Measurements from ENCODE around the gene ZNF700. TPM values are rescaled to one million over a fixed set of nuclear protein-coding genes. Genes with fewer than 3 reads are reported as not detected.
"Not testable (repeated sequence)": the region's sequence is repeated elsewhere in the genome, so short reads cannot be mapped to it uniquely, and the experiment has no call there.

The ZNF700 gene
- 4.0 and 5.9 TPM in 2 replicates for total RNA-seq

DNA sequence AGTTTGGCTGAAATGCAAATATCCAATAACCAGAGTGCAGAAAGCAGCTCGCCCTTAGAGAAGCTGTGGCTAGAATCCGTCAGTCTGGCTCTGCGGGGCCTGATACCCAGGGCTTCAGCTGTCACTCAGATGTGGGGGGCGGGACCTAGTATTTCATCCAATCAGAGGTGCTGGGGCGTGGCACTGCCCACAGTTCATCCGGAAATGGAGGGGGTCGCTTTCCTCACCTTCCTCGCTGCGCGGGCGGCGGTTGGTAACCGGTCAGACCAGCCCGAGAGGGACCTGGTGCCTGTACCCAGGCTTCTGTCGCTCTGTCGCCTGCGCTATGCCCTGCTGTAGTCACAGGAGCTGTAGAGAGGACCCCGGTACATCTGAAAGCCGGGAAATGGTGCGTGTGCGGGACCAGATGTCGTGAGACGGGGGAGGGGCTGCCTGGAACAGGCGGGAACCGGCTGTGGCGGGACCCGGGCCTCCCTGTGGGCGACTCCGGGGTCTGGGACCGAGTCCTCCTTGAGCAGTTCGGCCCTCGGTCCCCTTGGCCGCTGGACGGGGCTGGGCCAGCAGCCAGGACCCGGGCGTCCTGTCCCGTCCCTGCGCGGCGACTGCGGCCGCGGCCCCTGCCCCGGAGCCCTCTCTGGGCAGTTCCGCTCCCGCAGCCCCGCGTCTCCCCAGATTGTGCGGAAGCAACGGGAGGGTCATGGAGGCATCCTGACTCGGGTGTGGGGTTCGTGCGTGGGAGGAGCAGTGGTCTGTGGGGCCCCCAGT lies at the start of gene ZNF700:
TSS of gene ZNF700 (plus strand) at position 222 of the 765 bp plus-strand sequence. CDS start at position 326, 104 bp downstream.
- peak; percentile 67 to 92 for DNase-seq (ENCODE audit: low read depth in 2 of 2)

DNA sequence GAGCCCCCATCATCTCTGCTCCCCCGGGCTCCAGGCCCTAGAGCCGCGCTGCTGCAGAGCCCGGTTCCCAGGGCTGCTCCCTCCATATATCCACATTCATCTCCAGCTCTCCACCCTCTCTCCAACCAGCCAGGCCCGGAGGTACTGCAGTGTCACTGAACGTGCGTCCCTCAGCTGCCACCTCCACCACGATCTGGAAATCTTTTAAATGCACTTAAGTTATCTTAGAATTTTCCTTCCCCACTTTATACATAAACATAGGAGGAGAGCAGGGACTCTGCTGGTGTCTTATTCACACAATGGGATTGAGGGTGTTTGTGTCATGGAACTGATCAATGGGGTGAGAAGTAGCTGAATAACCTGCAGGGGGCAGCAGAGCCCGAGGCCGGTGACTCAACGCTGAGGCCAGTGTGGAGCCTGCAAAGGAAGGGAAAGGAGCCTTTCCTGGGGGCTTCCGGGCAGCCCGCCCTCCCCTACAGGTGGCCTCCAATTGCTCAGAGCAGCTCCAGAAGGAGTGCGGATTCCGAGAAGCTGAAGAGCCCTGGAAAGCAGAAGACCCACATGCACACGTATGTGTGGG lies 45.1 kb upstream of the ZNF700 start:
- DNase-seq (ENCODE audit: low read depth in 2 of 2): peak in 1 of 2 donors; percentile 5

DNA sequence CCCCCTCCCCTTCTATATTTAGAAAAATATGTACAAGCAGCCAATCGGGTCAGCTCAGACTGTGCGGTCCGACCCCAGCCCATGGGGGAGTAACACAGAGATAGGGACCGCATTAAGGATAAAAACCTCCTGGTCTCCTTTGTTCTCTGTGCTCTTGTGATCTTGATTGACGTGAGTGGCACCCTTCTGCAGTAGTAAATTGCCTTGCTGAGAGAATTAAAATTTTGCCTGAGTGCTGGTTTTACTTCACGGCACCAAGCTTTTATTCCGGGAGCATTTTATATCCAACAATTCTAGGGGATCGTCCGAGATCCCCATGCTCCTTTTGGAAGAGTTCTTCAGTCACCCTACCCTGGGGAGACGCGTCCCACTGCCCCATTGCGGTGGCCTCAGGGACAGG lies 44.3 kb upstream of the ZNF700 start:
- DNase-seq (ENCODE audit: low read depth in 2 of 2): no peak

DNA sequence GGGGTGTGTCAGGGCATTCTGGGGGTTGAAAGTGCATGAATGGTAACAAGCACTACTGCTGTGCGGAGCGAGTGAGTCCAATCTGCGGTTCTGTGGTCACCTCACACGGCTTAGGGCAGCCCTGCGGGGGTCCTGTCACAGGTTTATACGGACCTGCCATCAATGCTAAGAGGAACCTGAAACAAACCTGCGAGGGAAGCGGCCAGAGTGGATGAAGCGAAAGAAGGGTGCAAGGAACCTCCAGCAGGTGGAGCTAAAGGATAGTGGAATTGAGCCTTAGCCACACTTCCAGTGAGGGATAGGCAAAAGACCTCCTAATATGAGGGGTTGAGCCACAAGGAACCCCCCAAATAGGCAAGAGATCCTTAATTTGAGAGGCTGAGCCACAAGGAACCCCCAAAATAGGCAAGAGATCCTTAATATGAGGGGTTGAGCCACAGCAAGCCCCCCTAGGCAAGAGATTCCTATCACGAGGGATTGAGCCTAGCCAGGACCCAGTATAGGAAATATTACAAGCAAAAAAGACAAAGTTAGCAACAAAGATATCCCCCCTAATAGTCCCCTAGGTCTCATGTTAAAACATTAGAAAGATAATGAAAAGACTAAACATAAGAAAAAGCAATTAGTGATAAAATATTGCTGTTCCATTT lies 43.6 kb upstream of the ZNF700 start:
- peak; percentile 36 to 59 for DNase-seq (ENCODE audit: low read depth in 2 of 2)

DNA sequence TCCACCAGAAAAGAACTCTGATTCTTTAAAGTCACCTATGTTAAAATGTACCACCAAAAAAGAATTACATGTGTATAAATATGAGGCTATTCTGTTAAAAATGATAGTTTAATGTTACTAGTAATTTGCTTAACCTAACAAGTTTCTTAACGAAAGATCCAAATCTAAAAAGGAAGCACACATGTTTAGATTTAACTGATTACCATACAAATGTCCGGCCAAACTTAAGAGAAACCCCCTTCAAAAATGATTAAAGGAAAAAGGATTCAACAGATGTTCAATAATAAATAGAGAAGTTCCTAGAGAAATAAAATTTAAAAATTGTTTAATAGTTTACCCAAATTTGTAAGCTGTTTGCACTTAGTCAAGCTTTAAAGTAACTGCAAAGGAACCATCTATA lies 42.3 kb upstream of the ZNF700 start:
- no peak for DNase-seq (ENCODE audit: low read depth in 2 of 2)

DNA sequence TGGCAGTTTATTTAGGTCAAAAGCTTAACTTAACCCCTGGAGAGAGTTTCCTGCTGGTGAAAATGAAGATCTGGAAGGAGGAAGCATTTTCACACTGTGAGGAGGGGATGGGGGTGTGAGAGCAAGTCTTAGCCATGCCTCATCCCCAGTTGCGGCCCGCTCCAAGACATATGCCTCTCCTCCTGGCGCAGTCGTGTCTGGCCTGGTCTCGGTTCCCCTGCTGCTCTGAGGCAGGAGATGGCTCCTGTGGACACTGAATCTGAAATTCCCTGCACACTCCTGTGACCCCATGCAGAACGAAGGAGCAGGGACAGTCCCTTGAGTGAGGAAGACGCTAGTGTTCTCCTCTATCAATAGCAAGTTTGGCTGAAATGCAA lies 37.7 kb upstream of the ZNF700 start:
- DNase-seq (ENCODE audit: low read depth in 2 of 2): no peak

DNA sequence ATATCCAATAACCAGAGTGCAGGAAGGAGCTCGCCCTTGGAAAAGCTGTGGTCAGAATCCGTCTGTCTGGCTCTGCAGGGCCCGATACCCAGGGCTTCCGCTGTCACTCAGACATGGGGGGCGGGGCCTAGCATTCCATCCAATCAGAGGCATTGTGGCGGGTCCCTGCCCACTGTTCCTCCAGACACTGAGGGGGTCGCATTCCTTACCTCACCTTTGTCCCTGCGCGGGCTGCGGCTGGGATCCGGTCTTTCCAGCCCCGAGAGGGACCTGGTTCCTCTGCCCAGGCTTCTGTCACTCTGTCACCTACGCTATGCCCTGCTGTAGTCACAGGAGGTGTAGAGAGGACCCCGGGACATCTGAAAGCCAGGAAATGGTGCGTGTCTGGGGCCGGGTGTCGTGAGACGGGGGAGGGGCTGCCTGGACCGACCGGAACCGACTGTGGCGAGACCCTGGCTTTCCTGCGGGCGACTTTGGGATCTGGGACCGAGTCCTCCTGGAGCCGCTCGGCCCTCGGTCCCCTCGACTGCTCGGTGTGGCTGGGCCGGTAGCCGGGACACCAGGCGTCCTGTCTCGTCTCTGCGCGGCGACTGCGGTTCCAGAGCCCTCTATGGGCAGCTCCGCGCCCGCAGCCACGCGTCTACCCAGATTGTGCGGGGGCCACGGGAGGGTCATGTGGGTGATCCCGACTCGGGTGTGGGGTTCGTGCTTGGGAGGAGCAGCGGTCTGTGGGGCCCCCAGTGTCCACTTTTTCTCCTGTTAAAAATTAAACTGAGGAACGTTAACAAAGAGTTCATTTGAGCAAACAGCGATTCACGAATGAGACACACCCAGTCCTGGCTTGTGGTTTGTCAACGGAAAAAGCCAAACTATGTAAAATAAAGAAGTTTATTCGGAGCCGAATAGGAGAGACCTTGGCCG lies 37.0 kb upstream of the ZNF700 start, which contains the start of gene ZNF69:
TSS of gene ZNF69 (plus strand) at position 172 of the 921 bp plus-strand sequence. CDS start at position 314, 142 bp downstream.
- DNase-seq (ENCODE audit: low read depth in 2 of 2): peak; percentile 35 to 67

DNA sequence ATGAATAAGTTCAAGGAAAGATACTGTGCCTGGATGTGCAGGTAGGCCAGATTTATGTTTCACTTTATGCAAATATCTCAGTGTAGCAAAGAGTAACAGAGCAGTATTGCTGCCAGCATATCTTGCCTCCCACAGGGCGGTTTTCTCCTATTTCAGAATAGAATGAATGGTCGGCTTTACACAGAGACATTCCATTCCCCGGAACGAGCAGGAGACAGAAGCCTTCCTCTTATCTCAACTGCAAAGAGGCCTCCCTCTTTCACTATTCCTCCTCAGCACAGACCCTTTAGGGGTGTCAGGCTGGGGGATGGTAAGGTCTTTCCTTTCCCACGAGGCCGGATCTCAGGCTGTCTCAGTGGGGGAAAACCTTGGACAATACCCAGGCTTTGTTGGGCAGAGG lies 35.0 kb upstream of the ZNF700 start:
- DNase-seq (ENCODE audit: low read depth in 2 of 2): not testable (repeated sequence)

DNA sequence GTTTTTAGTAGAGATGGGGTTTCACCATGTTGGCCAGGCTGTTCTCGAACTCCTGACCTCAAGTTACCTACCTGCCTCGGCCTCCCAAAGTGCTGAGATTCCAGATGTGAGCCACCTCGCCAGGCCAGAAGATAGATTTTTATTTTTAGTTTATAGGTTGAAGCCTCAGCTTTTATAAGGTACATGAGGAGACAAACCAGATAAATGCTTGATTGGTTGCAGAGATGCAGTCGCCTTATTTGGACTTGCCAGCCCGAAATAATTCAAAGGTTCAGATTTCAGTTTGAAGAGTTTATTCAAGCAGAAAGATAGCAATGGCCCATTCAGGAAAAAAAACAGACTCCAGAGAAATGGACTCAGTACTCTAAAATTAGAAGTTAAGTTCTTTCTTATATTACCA lies 34.3 kb upstream of the ZNF700 start:
- no peak for DNase-seq (ENCODE audit: low read depth in 2 of 2)

DNA sequence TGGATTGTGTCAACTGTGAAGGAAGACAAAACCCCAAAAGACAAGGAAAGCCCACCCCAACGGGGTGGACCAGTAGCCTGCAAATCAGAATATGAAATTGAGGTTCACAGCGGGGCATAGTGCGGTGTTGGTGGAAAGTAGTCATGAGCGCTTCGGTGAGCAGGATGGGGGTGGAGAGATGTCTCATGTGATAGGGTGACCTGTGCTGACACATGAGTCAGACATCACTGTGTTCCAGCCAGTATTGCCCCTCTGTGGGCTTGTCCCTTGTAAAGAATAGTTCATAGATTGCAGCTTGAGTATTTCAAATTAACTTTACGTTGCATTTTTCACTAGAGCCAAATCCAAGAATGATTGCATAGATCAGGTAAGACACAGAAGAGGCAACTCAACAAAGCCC lies 30.1 kb upstream of the ZNF700 start:
- no peak for DNase-seq (ENCODE audit: low read depth in 2 of 2)

DNA sequence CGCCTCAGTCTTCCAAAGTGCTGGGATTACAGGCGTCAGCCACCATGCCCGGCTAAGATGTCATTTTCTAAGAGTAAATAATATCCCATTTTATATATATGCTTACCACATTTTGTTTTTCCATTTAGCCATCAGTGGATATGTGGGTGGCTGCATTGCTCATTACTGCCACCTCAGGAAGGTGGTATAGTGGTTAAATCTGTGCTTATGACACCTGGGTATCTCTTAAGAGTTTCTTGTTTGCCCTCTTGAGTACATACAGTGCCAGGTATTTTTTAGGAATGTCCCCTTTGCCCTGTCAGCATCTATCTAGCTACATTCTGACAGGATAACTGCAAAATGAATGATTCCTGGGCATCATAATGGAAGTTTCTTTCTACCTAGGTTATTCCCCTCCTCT lies 22.7 kb upstream of the ZNF700 start:
- DNase-seq (ENCODE audit: low read depth in 2 of 2): no peak

DNA sequence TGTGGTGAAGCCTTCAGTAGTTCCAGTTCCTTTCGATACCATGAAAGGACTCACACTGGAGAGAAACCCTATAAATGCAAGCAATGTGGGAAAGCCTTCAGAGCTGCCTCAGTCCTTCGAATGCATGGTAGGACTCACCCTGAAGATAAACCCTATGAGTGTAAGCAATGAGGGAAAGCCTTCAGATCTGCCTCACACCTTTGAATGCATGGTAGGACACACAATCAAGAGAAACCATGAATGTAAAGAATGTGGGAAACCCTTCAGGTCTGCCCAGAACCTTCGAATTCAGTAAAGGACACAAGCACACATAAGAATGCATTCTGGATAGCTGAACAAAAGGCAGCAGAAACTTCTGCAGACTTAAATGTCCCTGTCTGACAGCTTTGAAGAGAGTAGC lies 19.0 kb upstream of the ZNF700 start:
- no peak for DNase-seq (ENCODE audit: low read depth in 2 of 2)

DNA sequence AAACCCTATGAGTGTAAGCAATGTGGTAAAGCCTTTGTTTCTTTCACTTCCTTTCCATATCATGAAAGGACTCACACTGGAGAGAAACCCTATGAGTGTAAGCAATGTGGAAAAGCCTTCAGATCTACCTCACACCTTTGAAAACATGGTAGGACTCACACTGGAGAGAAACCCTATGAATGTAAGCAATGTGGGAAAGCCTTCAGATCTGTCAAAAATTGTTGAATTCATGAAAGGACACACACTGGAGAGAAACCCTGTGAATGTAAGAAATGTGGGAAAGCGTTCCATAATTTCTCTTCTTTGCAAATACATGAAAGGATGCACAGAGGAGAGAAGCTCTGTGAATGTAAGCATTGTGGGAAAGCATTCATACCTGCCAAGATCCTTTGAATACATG lies 13.0 kb upstream of the ZNF700 start:
- not testable (repeated sequence) for DNase-seq (ENCODE audit: low read depth in 2 of 2)

DNA sequence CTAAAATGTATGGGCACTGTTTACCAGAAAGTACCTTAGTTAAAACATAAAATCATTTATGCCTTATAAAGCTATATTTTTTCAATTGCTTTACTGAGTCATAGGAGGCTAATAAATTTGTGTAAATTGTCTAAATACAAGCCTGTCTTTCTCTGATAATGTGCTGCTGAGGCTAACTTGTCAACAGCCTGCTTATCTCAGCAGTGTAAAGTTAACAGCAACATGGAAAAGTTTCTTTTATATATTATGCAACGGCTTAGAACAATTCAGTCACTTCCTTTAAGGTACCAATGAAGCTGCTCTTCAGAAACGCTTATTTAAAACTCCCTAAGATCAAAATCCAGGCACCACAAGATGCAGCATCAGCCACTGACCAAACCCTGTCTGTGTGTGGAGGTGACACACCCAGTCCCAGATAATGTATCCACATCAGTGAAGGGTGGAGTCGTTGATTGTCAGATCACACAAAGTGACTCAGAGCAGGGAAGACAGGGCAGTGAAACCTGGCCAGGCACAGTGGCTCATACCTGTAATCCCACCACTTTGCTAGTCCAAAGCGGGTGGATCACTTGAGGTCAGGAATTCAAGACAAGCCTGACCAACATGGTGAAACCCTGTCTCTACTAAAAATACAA lies 10.4 kb upstream of the ZNF700 start:
- not testable (repeated sequence) for DNase-seq (ENCODE audit: low read depth in 2 of 2)

DNA sequence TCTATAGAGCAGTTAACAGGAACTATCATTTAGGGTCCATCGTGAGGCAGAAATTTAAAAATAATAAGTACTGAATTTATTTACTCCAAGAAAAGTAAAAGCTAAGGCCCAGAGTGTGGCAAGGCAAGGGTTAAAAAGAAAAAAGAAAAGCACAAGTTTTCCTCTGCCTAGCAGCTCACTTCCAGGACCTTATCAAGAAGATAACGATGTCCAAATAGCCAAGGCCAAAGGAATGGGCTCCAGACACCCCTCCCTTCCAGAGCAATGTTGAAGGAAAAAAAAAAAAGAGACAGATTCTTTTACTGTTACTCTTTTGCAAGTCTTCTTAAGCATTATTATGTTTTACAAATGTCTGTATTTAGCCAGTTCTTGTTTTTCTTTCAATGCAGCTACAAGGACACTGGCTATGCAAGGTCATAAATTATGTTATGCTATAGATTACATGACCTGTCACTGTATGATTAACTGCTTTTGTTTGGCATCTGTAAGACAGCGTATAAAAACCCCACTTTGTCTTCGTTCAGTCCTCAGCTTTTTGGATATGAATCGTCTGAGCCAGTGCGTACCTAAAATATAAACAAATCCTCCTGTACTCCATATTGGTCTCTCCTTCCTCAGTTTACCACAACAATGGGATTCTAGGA lies 2.9 kb upstream of the ZNF700 start:
- no peak for DNase-seq (ENCODE audit: low read depth in 2 of 2)

DNA sequence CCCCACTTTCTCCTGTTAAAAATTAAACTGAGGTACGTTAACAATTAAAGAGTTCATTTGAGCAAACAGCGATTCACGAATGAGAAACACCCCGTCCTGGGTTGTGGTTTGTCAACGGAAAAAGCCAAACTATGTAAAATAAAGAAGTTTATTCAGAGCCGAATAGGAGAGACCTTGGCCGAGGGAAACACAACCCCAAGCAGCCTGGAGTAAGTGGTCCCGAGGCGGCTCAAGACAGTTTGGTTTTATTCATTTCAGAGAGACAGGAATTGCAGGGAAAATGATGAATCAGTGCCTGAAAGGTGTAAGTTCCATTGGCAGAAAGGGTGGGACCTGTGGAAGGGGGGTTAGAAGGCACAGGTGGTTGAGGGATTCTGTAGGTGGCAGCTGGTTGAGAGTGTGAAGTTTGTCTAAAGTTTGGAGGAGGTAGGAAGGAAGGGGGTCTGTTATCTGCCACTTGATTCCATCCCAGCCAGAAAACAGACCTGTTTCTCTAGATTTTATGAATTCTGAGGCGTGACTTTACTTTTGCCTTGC lies 812 bp downstream of the ZNF700 start:
- not testable (repeated sequence) for DNase-seq (ENCODE audit: low read depth in 2 of 2)

DNA sequence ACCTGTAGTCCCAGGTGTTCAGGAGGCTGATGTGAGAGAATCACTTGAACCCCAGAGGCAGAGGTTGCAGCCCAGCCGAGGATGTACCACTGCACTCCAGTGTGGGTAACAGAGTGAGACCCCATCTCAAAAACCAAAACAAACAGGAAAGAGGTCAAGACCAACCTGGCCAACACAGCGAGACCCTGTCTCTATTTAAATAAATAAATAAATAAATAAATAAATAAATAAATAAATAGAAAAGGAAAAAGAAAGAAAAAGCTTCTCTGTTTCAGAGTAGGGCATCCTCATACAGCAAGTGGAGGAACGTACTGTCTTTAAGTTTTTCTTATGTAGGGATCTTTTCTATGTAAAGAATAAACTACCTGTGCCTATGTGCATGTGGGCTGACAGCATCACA lies 2.3 kb downstream of the ZNF700 start:
- no peak for DNase-seq (ENCODE audit: low read depth in 2 of 2)

DNA sequence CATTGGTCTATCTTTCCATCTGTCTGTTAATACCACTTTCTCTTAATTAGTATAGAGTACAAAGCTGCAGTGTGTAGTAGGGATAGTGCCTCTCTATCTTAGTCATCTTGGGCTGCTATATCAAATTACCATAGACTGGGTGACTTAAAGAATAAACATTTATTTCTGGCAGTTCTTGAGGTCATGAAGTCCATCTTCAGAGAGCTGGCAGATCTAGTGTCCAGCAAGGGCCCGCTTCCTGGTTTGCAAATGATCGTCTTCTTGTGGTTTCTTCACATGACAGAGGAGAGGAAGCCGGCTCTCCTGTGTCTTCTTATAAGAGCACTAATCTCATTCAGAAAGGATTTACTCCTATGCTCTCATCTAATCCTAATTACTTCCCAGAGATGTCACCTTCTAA lies 6.1 kb downstream of the ZNF700 start:
- no peak for DNase-seq (ENCODE audit: low read depth in 2 of 2)

DNA sequence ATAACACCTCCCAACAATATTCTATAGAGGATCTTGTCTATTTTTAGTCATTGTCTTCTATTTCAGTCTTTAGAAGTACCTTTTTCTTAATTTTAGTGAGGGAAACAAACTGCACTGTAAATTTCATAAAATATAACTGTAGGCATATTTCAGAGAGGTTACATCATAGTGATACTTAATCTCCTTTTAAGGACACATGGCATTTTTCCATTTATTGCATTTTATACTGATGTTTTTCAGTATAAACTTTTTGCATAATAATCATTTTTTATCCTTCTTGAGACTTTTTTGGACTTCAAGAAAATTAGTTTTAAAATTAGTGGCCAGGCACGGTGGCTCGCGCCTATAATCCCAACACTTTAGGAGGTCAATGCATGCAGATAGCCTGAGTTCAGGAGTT lies 6.6 kb downstream of the ZNF700 start:
- no peak for DNase-seq (ENCODE audit: low read depth in 2 of 2)

DNA sequence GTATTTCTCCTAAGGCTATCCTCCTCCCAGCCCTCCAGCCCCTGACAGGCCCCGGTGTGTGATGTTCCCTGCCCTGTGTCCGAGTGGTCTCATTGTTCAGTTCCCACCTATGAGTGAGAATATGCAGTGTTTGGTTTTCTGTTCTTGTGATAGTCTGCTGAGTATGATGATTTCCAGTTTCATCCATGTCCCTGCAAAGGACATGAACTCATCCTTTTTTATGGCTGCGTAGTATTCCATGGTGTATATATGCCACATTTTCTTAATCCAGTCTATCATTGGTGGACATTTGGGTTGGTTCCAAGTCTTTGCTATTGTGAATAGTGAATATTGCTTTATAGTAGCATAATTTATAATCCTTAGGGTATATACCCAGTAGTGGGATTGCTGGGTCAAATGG lies 10.9 kb downstream of the ZNF700 start:
- DNase-seq (ENCODE audit: low read depth in 2 of 2): not testable (repeated sequence)
